Stomach (tissue), 4 donors: Measurements from ENCODE around the gene MEST.

ENCODE experiments used
- EP300 ChIP-seq: sonication (generic); formaldehyde crosslinking; IDR thresholded peaks from one replicate; pipeline ENCODE4 v1.6.1; 2017; ENCODE audit warnings: antibody characterized with exemption
- POLR2A ChIP-seq, 4 donors: fragments of 450-650 bp; IDR thresholded peaks; one replicate each; pipeline ENCODE4 v1.6.1; 2016; ENCODE audit warnings: antibody characterized with exemption in 4 of 4, control low read depth in 2 of 4, mild to moderate bottlenecking in 1 of 4, moderate library complexity in 1 of 4
- POLR2AphosphoS5 ChIP-seq, 3 donors: sonication (generic); formaldehyde crosslinking; IDR thresholded peaks; one replicate each; pipeline ENCODE4 v1.6.1; 2016; ENCODE audit warnings: antibody characterized with exemption in 3 of 3
- TF ChIP-seq, protein P1 (sequence below), 7 experiments: fragments of 450-650 bp in 4 of 7; fragments of 200-600 bp in 3 of 7; sonication (generic) in 3 of 7; IDR thresholded peaks; one replicate each; pipeline ENCODE4 v1.5.1; 2016 to 2019; ENCODE audit warnings: antibody characterized with exemption in 7 of 7, control low read depth in 2 of 7, mild to moderate bottlenecking in 1 of 7

DNA sequence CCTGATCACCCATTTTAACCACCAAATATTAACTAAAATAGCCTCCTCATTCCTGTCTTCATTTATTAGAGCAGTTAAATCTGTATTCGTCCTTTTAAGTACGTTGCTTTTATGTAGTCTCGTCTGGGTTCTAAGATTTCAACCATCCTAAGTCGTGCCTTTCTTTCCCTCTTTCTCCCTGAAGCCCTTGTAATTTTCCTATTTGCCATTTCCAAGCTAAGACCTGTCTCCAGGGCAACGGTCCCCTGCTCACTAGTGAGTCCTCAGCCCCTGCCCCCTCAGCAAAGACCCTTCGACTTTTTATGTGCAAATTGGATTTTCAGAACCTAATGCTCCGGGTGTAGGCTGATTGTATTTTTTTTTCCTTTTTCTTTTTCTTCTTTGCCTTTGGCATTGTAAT lies 16.1 kb upstream of the MEST start:
- TF ChIP-seq, protein P1, sequence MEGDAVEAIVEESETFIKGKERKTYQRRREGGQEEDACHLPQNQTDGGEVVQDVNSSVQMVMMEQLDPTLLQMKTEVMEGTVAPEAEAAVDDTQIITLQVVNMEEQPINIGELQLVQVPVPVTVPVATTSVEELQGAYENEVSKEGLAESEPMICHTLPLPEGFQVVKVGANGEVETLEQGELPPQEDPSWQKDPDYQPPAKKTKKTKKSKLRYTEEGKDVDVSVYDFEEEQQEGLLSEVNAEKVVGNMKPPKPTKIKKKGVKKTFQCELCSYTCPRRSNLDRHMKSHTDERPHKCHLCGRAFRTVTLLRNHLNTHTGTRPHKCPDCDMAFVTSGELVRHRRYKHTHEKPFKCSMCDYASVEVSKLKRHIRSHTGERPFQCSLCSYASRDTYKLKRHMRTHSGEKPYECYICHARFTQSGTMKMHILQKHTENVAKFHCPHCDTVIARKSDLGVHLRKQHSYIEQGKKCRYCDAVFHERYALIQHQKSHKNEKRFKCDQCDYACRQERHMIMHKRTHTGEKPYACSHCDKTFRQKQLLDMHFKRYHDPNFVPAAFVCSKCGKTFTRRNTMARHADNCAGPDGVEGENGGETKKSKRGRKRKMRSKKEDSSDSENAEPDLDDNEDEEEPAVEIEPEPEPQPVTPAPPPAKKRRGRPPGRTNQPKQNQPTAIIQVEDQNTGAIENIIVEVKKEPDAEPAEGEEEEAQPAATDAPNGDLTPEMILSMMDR (IDR thresholded peaks at IDR 0.05): no peak
- TF ChIP-seq POLR2AphosphoS5 (IDR thresholded peaks at IDR 0.05) (no peak), POLR2A (IDR thresholded peaks at IDR 0.05) (no peak), EP300 (no peak)
